Stomach (tissue), 9 donors: ENCODE measurements around the gene GABRB2. TPM values are rescaled to one million over a fixed set of nuclear protein-coding genes. Genes with fewer than 3 reads are reported as not detected.

ENCODE experiments used
- DNase-seq, 2 donors: peaks; one replicate each; pipeline versions ENCODE4 v3.0.0 to v3.0.0-alpha.2; 2013 to 2019
- H3K27ac ChIP-seq, 5 donors: fragments of 200-600 bp in 4 of 5; sonication (generic) in 4 of 5; one replicate each; pipeline ENCODE4 v1.5.1; 2013 to 2019; ENCODE audit warnings: mild to moderate bottlenecking in 1 of 5, moderate library complexity in 1 of 5
- H3K27me3 ChIP-seq, 3 donors: fragments of 200-600 bp; sonication (generic); one replicate each; pipeline ENCODE4 v1.5.1; 2017 to 2019; ENCODE audit warnings: mixed run types in 1 of 3
- H3K36me3 ChIP-seq, 4 donors: fragments of 200-600 bp; sonication (generic); 1 replicate in 3 of 4; 2 replicates in 1 of 4; pipeline ENCODE4 v1.5.1; 2016 to 2019
- H3K4me1 ChIP-seq, 4 donors: fragments of 200-600 bp; sonication (generic); one replicate each; pipeline ENCODE4 v1.5.1; 2016 to 2019
- H3K4me3 ChIP-seq, 4 donors: fragments of 200-600 bp; sonication (generic) in 3 of 4; one replicate each; pipeline ENCODE4 v1.5.1; 2016 to 2019; ENCODE audit warnings: mild to moderate bottlenecking in 1 of 4
- H3K9me3 ChIP-seq, 4 donors: fragments of 200-600 bp; sonication (generic); one replicate each; pipeline ENCODE4 v1.5.1; 2016 to 2019
- CTCF ChIP-seq, 7 experiments: fragments of 450-650 bp in 4 of 7; fragments of 200-600 bp in 3 of 7; sonication (generic) in 3 of 7; IDR thresholded peaks; one replicate each; pipeline ENCODE4 v1.5.1; 2016 to 2019; ENCODE audit warnings: antibody characterized with exemption in 7 of 7, control low read depth in 2 of 7, mild to moderate bottlenecking in 1 of 7
- EP300 ChIP-seq: sonication (generic); formaldehyde crosslinking; IDR thresholded peaks from one replicate; pipeline ENCODE4 v1.6.1; 2017; ENCODE audit warnings: antibody characterized with exemption
- POLR2A ChIP-seq, 4 donors: fragments of 450-650 bp; IDR thresholded peaks; one replicate each; pipeline ENCODE4 v1.6.1; 2016; ENCODE audit warnings: antibody characterized with exemption in 4 of 4, control low read depth in 2 of 4, mild to moderate bottlenecking in 1 of 4, moderate library complexity in 1 of 4
- POLR2AphosphoS5 ChIP-seq, 3 donors: sonication (generic); formaldehyde crosslinking; IDR thresholded peaks; one replicate each; pipeline ENCODE4 v1.6.1; 2016; ENCODE audit warnings: antibody characterized with exemption in 3 of 3
- WGBS, 5 donors: extraction: QIAGEN DNeasy Blood & Tissue Kit in 3 of 5; methylation state at CpG; one replicate each; pipeline versions ENCODE4 v1.1.5 to v1.1.7; 2013 to 2018; 5-methylcytosine and 5-hydroxymethylcytosine counted together
- intact Hi-C: fragments of 100-400 bp; cut with DNase I; formaldehyde crosslinking; loops from one replicate; pipeline ENCODE4 v1.15.1; 2023; ENCODE audit warnings: low total_unique reads
- polyA plus RNA-seq, 3 donors: library from polyadenylated mRNA; stranded (reverse); fragments of 200-250 nt; gene quantifications; one replicate each; pipeline ENCODE4 v1.2.3, GENCODE V29; 2013
- total RNA-seq, 5 donors: library from RNA; depleted of rRNA; stranded (reverse); fragments of >200 nt; gene quantifications; one replicate each; pipeline versions ENCODE4 v1.1.0 to v1.2.3, GENCODE V29; 2014 to 2016
- donor health status: healthy with polysubstance abuse.
- donor health status: Bipolar disorder and iron deficiency.
- donor health status: healthy.

GABRB2 gene
- total and polyA plus RNA-seq, 8 donors = 0.06 to 2.7 (median 0.14) TPM; not detected in 3

- Histone ChIP-seq H3K4me1 (no peaks in the 10 kb centered on the region), H3K9me3 (no peaks in the 10 kb centered on the region), H3K27me3 (no peaks in the 10 kb centered on the region), H3K27ac (no peak overlapping the region), H3K36me3 (no peaks in the 10 kb centered on the region), H3K4me3 (no peak overlapping the region)
- TF ChIP-seq POLR2AphosphoS5 (IDR thresholded peaks at IDR 0.05) = no peak
- TF ChIP-seq EP300 = no peak
- no peak for TF ChIP-seq CTCF (IDR thresholded peaks at IDR 0.05)
- no peak for TF ChIP-seq POLR2A (IDR thresholded peaks at IDR 0.05)
- DNase-seq = no peak
- WGBS, 5 donors = 49 to 79% (median 68%) methylated on average over 3 of the region's 3 CpGs
- intact Hi-C loops = no loop called here
These were observed 131.6 kb downstream of the GABRB2 start for GRCh38 chr5:161414896-161415295.

DNA sequence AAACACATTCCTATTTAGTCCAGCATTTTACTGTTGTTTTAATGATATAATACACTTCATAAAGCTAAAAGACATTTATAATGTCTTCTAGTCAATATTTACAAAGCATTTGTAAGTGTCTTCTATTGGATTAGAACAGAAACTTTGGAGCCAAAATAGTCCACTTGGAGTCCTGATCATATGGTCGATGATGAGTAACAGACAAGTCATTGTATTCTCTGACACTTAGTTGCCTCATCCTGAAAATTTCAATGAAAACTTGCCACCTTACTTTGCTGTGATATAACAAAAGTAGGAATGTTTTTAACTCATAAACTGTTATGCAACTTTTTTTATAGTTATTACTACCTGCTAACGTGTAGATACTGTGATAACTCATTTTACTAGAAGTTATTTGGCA is 132.5 kb downstream of the GABRB2 start:
- DNase-seq = no peak
- no peak overlapping the region for H3K4me3 ChIP-seq
- no peaks in the 10 kb centered on the region for H3K4me1 ChIP-seq
- no peaks in the 10 kb centered on the region for H3K36me3 ChIP-seq
- TF ChIP-seq EP300 (no peak), POLR2A (IDR thresholded peaks at IDR 0.05) (no peak), POLR2AphosphoS5 (IDR thresholded peaks at IDR 0.05) (no peak), CTCF (IDR thresholded peaks at IDR 0.05) (no peak)
- intact Hi-C loops = no loop called here
- H3K9me3 ChIP-seq = no peaks in the 10 kb centered on the region
- H3K27me3 ChIP-seq = no peaks in the 10 kb centered on the region
- no peak overlapping the region for H3K27ac ChIP-seq
- 62 to 78% (median 68%) methylated on average over 2 of the region's 2 CpGs for WGBS, 5 donors

- Histone ChIP-seq H3K4me3 (no peak overlapping the region), H3K36me3 (no peaks in the 10 kb centered on the region), H3K27me3 (no peaks in the 10 kb centered on the region), H3K27ac (no peak overlapping the region), H3K4me1 (no peaks in the 10 kb centered on the region), H3K9me3 (no peaks in the 10 kb centered on the region)
- intact Hi-C loops = no loop called here
- DNase-seq = no peak
- no peak for TF ChIP-seq POLR2AphosphoS5 (IDR thresholded peaks at IDR 0.05)
- TF ChIP-seq EP300 = no peak
- no peak for TF ChIP-seq POLR2A (IDR thresholded peaks at IDR 0.05)
These were observed 133.7 kb downstream of the GABRB2 start for GRCh38 chr5:161412792-161413191.

DNA sequence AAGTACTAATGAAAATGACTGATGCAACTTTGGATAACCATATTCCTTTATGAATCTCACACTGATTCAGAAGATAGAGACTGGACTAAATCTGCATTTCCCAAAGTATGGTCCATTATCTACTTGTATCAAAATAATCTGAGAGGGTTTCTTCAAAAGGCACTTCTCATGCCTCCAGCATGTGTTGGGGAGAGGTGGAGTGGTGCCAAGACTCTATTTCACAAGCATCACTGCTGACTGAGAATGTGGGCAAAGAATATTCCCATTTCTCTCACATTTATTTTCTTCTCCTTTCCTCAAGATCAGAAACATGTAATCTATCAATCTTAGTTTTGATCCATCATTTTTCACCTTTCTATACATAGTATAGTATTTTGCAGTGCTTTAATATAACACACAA is 135.4 kb downstream of the GABRB2 start:
- no peak overlapping the region for H3K4me3 ChIP-seq
- no peak for DNase-seq
- H3K36me3 ChIP-seq = no peaks in the 10 kb centered on the region
- intact Hi-C loops = no loop called here
- H3K27me3 ChIP-seq = no peaks in the 10 kb centered on the region
- H3K9me3 ChIP-seq = no peaks in the 10 kb centered on the region
- H3K4me1 ChIP-seq = no peaks in the 10 kb centered on the region
- no peak for TF ChIP-seq CTCF (IDR thresholded peaks at IDR 0.05)
- TF ChIP-seq POLR2A (IDR thresholded peaks at IDR 0.05) = no peak
- TF ChIP-seq EP300 = no peak
- no peak for TF ChIP-seq POLR2AphosphoS5 (IDR thresholded peaks at IDR 0.05)
- H3K27ac ChIP-seq = no peak overlapping the region

GRCh38 chr5:161410640-161411039 is 135.9 kb downstream of the GABRB2 start:
- intact Hi-C loops = no loop called here

More at GRCh38 chr5:161410640-161411039, 135.9 kb downstream of the GABRB2 start:
- Histone ChIP-seq H3K27me3 (no peaks in the 10 kb centered on the region), H3K4me1 (no peaks in the 10 kb centered on the region), H3K27ac (no peak overlapping the region), H3K4me3 (no peak overlapping the region), H3K9me3 (no peaks in the 10 kb centered on the region), H3K36me3 (no peaks in the 10 kb centered on the region)
- DNase-seq = no peak
- 76 to 93% (median 88%) methylated on average over 5 of the region's 5 CpGs for WGBS, 5 donors
- no peak for TF ChIP-seq POLR2AphosphoS5 (IDR thresholded peaks at IDR 0.05)
- no peak for TF ChIP-seq CTCF (IDR thresholded peaks at IDR 0.05)
- TF ChIP-seq POLR2A (IDR thresholded peaks at IDR 0.05) = no peak
- TF ChIP-seq EP300 = no peak
